Epidermal melanocyte (primary cell): ENCODE measurements around the gene SPATC1L.

ENCODE experiments used
- DNase-seq: peaks from one replicate; pipeline ENCODE4 v3.0.0; 2011; ENCODE audit warnings: low spot score; ENCODE audit not compliant: insufficient read length

Gene SPATC1L

DNA sequence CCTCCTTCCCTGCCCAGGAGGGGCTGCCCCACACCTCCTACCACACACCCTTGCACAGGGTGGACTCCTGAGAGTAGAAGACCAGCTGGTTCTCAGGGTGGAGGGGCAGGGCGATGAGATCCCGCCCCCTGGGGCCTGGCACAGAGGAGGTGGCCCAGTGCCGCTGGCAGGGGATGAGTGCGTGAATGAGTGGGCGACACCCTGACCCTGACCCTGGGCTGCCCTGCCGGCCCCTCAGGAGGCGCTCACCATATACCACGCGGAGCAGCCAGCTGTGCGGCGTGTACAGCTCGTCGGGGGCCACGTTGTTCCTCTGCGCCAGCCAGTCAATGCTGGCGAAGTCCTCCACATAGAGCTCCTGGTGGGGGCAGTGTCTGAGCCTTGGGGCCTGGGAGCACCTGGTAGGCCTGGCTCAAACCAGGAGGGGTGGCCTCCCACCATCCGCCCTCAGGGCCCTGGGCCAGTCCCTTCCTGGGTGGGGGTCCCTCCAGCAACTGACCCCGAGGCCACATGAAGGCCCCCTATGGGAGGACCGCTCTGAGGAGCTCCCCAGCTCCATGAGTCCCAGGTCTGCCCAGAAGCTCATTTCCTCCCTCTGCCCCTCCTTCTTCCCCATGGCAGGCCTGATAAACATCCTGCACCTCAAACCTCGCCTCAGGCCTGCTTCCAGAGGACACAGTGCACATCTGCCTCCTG, 31.3 kb upstream of the SPATC1L start:
- no peak for DNase-seq

DNA sequence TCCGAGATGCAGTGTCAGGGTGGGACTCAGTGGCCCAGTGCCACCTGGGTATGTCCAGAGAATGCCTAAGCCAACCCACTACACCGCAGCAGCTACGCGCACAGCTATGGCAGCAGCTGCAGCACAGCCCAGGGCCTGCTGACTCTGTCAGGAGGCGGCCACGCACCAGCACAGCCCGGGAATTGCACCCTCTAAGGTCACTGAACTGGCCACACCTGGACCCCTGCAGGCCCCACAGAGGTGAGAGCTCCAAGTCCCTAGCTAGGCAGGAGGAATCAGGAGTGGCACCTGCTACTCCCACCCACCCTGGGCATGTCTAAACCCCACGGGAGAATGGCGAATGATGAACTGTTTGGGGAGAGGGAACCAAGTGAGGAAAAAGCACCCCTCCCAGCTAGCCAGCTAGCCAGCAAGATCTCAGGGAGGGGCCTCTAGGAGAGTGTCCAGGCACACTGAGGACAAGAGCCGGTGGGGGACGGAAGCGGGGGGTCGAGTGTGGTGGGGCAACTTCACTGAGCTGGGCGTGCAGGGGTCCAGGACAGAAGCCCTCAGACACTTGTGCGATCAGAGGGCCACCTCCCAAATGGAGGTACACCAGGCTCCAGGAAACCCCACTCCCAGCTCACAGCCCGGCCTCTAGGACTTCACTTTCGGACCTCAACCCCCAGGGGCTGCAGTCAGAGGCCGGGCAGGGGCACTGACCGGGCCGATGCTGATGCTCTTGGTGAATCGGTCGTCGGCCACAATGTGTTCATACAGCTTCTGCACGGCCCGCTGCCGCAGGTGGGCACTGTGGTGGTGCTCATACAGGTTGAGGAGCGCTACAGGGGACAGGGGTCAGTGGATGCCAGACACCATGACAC, 30.4 kb upstream of the SPATC1L start:
- DNase-seq, result no peak

DNA sequence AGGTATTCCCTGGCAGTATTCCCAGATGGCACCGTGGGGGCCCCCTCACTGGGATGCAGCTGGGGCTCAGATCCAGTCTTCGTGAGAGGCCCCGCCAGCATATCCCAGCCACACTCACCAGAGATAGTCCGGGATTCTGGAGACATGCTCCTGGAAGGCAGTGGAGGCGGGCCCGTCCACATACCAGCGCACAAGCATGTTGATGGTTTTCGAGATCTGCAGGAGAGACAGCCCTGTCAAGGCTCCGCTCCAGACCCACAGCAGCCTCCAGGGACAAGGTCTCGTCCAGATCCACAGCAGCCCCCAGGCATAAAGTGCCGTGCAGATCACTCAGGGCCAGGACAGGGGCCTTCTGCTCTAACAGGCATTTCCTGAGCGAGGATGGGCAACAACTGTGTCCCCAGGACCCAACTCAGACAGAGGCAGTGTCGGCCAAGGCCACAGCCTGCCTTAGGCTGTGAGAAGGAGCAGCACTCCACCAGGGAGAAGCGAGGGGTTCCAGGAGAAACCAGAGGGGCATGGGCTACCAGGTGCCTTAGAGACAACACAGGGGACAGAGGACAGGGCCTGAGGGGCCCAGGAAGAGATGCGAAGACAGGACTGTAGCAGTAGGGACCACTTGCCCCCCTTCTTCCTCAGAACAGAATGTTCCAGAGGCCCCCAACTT, 29.5 kb upstream of the SPATC1L start:
- DNase-seq, result no peak

DNA sequence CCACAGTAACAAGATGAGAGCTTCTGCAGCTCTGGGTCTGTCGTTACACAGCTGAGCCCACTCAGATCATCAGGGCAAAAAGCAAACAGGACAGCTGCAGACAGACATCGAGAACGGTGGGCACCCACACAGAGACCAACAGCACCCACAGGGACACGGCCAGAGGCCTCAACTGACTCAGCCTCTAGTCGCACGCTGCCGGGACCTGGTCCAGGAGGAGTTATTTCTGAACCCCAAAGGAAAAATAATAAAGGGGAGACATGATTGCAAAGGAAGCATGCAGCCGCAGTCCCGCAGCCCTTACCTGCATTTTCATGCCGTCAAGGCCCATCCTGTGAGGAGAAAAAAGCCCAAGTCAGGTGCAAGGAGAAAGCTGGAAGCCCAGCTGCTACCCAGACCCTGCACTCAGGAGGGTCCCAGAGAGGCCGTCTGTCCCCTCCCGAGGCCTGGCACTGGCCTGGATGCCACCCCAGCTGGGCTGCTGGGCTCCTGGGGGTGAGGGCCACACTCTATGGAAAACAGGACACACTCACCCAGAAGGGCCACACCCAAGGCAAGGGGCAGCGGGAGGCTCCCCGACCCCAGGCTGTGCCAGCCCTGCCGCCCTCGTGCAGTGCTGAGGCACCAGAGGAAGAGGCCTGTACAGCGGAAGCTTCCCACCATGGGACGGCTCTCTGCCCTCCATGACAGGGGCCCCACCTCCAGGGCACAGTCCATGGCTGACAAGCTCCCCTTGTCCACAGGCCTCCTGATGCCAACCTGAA, 28.6 kb upstream of the SPATC1L start:
- no peak for DNase-seq

DNA sequence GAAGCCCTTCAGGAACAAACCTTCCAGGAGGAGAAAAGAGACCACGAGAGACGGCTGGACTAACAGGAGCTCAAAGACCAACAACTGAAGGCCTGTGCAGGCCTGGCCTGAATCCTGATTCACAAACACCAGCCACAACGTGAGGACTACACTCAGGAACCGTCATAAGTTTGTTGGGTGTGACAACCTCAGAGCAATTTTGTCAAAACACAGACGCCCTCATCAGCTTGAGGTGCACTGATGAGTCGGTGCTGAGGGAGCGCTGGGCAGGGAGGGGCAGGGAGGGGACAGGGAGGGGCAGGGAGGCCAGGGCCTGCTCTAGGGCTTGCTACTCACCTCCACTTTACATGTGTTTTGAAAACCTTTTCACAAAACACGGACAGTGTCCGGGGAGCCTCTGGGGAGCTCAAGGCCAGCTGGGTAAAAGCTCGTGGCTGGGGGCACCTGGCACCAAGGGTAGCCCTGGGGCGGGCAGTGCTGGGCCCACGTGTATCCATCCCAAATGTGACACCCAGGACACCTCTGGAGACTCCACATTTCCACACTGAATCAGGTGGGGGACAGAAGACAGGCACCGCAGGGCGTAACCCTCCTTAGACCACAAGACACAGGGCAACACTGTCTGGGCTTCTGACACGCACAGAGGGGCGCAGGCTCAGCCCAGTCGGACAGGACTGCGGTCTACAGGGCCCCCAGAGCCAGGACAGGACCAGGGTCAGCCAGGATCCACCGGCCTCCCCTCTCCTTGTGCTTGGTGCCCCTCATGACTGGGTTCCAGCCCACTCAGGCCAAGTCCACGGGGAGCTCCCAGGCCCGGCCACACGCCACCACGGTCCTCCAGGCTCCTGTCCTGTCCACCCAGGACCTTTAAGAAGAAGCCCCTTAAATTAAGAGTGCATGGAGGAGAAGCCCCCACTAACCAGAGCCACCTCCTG, 27.8 kb upstream of the SPATC1L start:
- no peak for DNase-seq

DNA sequence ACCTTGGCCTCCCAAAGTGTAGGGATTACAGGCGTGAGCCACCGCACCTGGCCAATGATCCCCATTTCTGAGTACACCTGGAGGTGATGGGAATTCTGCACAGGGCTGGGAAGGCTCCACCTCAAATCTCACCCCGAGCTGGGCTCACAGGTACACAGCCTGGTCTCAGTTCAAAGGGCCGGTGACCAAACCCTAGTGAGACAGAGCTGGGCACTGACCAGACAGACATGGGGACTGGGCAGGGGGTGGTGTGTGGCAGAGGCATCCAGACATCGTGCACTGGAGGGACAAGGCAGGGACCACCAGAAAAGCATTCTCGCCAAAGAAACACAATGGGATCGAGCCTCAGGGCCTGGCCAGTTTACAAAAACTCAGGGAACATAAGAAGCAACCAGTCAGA, 27.1 kb upstream of the SPATC1L start:
- no peak for DNase-seq

DNA sequence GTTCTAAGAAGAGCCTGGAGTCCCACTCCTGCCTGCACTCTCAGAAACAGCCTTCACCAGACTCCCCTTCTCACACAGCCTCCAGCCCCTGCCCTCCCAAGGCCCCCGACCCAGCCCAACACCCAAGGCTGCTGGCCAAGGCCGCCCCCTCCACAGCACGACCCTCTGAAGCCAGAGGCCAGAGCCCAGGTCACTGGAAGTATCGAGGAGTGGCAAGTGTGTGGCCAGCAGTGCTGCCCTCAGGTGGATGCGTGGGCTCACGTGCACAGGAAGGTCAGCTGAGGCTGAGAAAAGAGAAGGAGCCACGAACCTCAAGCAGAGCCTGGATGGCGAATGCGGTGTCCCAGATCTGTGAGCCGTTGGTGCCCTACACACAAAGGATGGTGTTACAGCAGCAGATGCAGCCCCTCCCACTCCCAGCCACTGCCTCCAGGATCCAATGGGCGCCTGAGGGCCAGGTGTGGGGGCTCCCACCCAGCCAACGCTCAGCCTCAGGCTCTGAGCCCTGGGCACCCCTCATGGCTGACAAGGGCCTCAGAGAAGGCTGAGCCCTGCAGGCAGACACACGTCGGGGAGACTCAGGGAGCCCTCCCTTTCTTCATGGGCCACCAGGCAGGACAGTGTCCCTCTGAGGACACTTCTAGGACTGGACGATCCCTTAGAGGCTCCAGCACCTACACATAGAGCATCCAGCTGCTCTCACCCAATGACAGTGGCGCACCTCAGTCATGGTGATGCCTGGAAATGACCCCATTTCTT, 26.3 kb upstream of the SPATC1L start:
- DNase-seq, result no peak

DNA sequence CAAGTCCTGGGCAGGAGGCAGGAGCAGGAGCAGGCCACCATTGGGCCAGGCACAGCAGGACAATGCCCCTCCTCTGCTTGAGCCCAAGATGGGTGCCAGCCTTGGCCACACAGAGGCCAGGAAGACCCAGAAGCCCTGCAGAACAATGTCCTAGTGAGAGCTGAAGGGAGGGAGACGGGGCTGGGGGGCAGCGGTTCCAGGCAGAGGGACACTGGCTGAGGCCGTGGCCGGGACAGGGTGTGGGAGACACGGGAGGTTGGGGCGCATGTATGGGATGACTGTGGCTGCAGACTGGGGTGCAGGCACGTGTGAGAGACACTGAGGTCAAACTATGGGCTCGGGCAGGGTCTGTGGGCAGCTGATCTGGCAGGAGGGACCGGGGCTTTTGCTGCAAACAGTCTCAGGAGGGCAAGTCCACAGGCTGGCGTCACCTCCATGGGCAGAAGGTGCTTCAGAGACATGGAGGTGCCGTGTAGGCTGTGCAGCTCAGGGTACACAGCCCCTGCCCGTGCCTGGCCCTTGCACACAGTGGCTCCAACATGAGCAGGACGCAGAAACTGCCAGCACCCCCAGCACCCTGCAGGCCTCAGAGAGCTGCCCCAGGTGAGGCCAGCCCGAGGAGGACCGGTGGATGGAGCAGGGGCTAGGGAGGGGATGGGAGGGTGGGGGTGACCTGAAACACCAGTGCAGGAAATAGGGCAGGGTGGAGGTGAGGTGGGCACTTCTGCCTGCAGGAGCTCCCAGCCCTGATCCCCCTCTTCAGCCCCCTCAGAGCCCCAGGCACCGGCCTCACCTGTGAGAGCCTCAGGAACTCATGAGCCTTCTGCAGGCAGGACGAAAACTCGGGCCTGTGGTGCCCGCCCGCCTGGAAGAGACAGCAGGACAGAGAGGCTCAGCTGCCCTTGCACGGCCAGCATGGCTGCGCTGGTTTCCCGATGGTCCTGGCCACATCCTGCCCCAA, 24.8 kb upstream of the SPATC1L start:
- DNase-seq, result no peak

DNA sequence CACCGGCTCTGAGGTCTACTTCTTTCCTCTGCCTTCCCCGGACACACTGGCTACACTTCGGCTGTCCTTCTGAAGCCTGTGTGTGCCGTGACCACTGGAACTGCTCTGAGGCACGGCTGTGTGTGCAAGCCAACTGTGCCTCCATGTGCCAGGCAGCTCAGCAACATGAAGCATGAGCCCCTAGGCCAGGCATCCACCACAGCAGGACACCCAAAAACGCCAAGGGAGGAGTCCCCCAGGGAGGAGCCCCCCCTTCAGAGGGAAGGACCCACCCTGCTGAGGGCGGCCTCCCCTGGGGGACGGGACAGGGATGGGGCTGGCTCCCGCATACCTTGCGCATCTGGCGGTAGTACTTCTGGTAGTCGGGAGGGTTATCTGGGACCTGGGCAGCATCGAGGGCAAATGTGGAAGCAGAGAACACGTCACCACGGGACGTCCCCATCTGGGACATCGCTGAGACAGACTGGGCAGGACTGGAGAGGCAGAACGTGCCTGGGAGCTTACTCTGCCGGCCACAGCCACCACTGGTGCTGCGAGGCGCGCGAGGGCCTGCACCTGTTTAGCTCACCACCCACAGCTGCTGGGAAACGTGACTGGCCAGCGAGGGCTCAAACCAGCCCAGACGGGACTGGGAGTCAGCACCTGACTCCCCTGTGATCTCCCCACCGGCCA, 23.8 kb upstream of the SPATC1L start:
- no peak for DNase-seq

DNA sequence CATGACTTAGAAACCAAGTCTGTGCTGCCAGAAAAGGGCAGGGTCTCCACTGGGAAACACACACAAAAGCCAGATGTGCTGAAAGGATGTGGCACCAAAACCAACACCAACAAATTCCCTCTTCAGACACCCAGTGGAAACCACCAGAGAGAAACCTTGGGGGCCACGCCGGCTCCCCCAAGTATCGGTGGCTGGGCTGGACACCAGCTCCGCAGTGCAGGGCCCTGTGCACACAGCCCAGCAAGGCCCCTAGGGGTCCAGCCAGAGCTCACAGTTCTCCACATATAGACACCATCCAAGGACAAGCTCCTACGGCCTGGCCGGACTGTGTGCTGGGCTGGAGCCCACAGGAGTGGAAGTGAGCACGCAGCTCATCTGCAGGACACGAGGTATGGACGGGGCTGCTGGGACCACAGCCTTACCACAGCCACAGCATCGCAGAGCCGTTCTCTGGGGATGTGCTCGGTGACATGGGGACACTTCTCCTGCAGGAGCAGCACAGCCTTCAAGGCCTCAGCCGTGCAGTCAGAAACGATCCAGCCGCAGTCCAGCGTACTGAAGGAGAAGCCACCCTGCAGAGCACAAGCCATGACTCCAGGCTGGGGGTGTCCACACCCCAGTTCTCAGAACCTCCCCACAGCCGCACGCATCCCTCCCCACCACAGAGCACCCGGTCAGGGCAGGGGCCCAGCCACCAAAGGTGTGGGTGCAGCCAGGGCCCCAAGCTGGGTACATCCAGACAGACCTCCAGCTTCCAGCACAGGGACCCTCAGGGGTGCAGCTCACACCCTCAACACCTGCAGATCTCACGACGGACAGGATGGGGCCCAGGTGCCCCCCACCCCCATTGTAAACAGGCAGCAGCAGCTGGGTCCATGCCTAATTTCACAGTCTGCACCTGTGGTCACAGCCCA, 23.0 kb upstream of the SPATC1L start:
- no peak for DNase-seq

DNA sequence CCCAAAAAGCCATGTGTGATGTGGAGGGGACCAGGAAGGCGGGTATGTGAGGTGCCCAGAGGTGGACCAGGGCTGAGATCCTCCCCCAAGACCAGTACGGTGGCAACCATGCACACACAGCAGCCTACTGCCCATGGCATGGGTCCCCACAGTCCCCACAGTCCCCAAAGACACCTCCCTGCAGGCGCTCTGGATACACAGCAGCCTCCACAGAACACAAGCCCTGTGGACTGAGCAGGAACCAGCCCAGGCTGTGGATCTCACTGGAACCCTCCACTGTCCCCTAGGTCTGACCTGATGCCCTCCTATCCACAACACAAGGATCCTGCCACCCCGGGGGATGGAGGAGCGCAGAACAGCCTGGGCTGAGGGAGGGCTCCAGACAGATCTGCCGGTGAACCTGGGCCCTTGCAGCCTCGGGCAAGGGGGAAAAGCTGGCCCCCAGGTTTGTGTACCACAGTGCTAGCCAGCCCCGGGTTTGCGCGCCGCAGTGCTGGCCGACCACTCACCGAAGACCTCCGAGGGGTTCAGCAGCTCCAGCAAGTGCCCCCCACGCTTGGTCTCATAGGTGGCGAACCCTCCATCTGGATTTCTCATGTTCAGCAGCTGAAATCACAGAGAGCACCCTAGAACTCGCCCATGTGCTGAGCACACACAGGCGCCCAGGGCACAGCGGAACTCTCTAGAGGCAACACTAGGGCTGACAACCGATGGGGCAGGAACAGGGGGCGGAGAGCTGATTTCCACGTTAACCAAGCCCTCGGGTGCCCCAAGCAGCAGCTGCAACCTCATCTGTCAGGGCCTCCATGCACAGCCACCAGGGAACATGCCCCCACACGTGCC, 22.1 kb upstream of the SPATC1L start:
- no peak for DNase-seq

DNA sequence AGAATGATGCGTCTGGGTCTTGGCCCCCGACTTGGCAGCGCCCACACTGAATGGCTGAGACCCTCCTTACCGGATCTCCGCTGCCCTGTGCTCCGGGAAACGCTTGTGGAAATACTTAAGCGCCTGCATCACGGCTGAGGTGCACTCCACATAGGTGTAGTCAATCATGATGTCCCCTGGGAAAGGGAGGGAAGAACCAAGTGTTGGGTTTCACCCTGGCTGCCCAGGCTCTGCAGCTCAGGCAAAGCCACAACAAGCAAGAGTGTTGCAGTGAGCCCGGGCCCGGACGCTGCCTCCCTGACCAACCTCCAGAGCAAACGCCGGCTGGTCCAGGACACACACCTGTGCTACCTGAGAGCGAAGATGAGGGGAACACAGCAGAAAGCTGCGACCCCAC, 21.5 kb upstream of the SPATC1L start:
- DNase-seq, result no peak

DNA sequence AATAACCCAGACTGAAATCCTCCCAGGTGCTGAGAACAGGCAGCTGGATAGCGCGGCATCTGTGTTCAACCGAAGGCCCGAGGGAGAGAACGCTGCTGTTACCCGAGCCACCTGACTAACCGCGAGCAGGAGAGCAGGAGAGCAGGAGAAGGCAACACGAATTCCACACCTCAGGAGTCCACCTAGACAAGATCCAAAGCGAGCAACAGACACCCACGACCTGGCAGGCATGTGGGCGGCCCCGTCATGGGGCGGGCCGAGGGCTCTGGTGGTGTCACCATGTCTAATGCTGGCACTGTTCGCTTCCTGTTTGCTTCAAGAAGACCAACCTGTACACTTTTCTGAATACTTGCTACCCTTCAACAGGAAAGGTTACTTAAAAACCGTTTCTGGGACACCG, 20.9 kb upstream of the SPATC1L start:
- no peak for DNase-seq

DNA sequence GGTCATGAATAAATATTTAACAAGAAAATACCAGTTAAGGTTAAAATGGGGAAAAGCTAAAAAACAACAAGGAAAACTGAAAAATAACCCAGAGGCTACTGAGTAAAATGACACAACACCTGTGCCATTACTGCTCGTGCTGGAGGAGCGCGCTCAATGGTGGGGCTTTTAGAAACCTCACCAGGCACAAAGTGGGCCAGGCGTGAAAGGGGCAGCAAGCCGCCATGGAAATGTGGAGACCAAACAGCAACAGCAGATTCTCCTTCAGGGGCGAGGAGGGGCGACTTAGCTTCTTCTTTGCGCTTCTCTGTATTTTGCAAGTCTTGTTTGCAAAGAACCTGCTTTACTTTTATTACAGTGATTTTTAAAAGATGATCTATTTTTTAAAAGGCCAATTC, 18.9 kb upstream of the SPATC1L start:
- no peak for DNase-seq

DNA sequence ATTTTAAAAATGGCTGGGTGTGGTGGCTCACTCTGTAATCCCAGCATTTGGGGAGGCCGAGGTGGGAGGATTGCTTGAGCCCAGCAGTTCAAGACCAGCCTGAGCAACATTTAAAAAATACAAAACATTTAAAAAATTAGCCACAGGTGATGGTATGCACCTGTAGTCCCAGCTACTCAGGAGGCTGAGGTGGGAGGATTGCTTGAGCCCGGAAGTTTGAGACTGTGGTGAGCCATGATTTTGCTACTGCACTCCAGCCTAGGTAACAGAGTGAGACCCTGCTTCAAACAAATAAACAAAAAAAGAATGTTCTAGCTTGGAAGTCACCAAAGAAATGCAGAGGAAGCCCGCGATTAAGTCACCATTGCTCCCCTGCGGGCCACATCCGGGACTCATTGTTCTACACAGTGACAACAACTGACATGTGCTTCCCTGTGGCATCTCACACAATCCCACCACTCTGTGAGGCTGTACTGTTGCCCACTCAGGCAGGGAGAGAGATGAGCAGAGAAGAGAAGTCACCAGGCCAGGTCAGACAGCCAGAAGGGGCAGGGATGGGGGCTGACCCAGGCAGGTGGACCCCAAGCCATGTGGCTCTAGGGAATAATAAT, 18.4 kb upstream of the SPATC1L start:
- no peak for DNase-seq
